Spleen (tissue), 7 donors: ENCODE results near the gene KRT83.

ENCODE experiments used
- CTCF ChIP-seq, 11 experiments: fragments of 200-600 bp in 7 of 11; fragments of 450-650 bp in 4 of 11; sonication (generic) in 4 of 11; IDR thresholded peaks in 8 of 11; conservative IDR thresholded peaks in 3 of 11; 1 replicate in 7 of 11; 2 replicates in 4 of 11; pipeline versions ENCODE4 v1.4.0 to v1.8.0; 2016 to 2021; ENCODE audit warnings: antibody characterized with exemption in 11 of 11, inconsistent platforms in 4 of 11, mild to moderate bottlenecking in 1 of 11
- POLR2A ChIP-seq, 3 donors: fragments of 450-650 bp; IDR thresholded peaks; one replicate each; pipeline ENCODE4 v1.5.1; 2017; ENCODE audit warnings: antibody characterized with exemption in 3 of 3, mild to moderate bottlenecking in 1 of 3
- POLR2AphosphoS5 ChIP-seq, 3 donors: sonication (generic); formaldehyde crosslinking; IDR thresholded peaks; one replicate each; pipeline ENCODE4 v1.5.1; 2017; ENCODE audit warnings: antibody characterized with exemption in 3 of 3
- donor health status: DM: no; HTN: no; CAD: no; lungs with moderate emphysema.
- donor health status: DM: no; HTN: no; CAD: no.
- donor health status: DM: no; HTN: no; CAD: no.

- TF ChIP-seq CTCF (IDR thresholded peaks at IDR 0.05 in 8 of 11, conservative IDR thresholded peaks at IDR 0.05 in 3 of 11) = no peak
- no peak for TF ChIP-seq POLR2A (IDR thresholded peaks at IDR 0.05)
- TF ChIP-seq POLR2AphosphoS5 (IDR thresholded peaks at IDR 0.05) = no peak
Measured at GRCh38 chr12:52295663-52296062, 25.5 kb downstream of the KRT83 start.
